NB4 (cell line): ENCODE data around the gene TDRD1.

Source experiments
- DNase-seq: peaks from one replicate; pipeline ENCODE4 v3.0.0; 2010; ENCODE audit warnings: low read depth
- H3K4me3 ChIP-seq: one replicate; pipeline ENCODE4 v1.5.1; 2011; ENCODE audit warnings: mild to moderate bottlenecking, low read depth, low read length, moderate library complexity
- CTCF ChIP-seq: IDR thresholded peaks from one replicate; pipeline ENCODE4 v1.5.1; 2012; ENCODE audit warnings: low read depth, low read length
- MAX ChIP-seq: IDR thresholded peaks from 2 replicates; pipeline ENCODE4 v1.6.1; 2011; ENCODE audit warnings: low read depth, low read length
- MYC ChIP-seq: IDR thresholded peaks from 2 replicates; pipeline ENCODE4 v1.6.1; 2011; ENCODE audit warnings: low read depth, low read length
- POLR2A ChIP-seq: IDR thresholded peaks from 2 replicates; pipeline ENCODE4 v1.6.1; 2011; ENCODE audit warnings: mild to moderate bottlenecking; ENCODE audit not compliant: insufficient read length; ENCODE audit errors: extremely low read depth

Gene TDRD1

GRCh38 chr10:114276066-114276465, 96.9 kb downstream of the TDRD1 start:
- DNase-seq: no peak
- TF ChIP-seq MYC (no peak), CTCF (no peak), MAX (no peak), POLR2A (no peak)
- no peak overlapping the region for H3K4me3 ChIP-seq

GRCh38 chr10:114276671-114277070, 97.5 kb downstream of the TDRD1 start:
- TF ChIP-seq CTCF (no peak), POLR2A (no peak), MYC (no peak), MAX (no peak)
- H3K4me3 ChIP-seq: no peak overlapping the region
- no peak for DNase-seq

- TF ChIP-seq MYC (no peak), POLR2A (no peak), MAX (no peak), CTCF (no peak)
- no peak overlapping the region for H3K4me3 ChIP-seq
These were observed 99.2 kb downstream of the TDRD1 start for GRCh38 chr10:114278140-114278883.

GRCh38 chr10:114278884-114279191, 99.7 kb downstream of the TDRD1 start:
- no peak overlapping the region for H3K4me3 ChIP-seq
- DNase-seq: no peak
- TF ChIP-seq MYC (no peak), CTCF (no peak), MAX (no peak), POLR2A (no peak)

More at GRCh38 chr10:114278140-114278883, 99.2 kb downstream of the TDRD1 start:
- DNase-seq: no peak

GRCh38 chr10:114279289-114279688, 100.1 kb downstream of the TDRD1 start:
- H3K4me3 ChIP-seq: no peak overlapping the region
- TF ChIP-seq POLR2A (no peak), MAX (no peak), CTCF (no peak), MYC (no peak)
- no peak for DNase-seq
